ENCODE measurements around the gene HOXD9. TPM values are rescaled to one million over a fixed set of nuclear protein-coding genes. Genes with fewer than 3 reads are reported as not detected.
A peak's percentile ranks its signal among the peaks of the same experiment; 100 is the strongest.

HOXD9 gene
- total RNA-seq, 1 donor from 2014 or later: not detected

DNA sequence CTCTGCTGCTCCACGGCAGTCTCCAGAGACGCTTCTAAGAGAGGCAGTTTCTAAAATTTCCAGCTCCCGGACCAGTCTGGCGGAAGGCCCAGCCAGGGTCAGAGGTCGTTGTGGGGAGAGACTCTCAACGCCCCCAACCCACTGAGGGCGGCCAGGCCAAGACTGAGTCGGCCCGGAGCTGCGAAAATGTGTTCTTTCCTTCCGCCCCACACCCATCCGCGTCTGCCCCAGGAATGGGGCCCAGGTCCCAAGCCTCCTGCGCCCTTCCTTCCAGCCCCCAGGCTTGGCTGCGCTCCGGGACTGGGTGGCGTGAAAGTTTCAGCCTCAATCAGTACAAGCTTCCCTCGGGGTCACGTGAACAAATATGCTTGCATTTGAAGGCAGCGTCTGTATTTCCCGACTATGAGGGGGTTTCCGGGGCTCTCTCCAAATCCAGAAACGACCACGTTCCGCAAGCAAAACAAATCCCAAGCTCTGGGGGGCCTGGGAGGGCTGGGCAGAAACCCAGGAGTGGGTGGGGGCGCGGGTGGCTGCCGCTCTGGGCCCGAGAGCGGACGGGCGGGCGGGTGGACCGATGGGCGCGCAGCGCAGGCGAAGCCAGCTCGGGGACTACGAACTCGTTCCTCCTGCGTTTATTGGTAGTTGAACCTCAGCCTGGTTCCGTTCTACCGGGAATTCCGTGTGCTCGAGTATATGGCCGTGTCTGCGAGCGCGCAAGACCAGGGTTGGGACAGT, 37.9 kb downstream of the HOXD9 start:
- Histone ChIP-seq H2AFZ (replicated peaks) (no peak overlapping the region), H3K4me2 (no peak overlapping the region), H3K4me3 (no peak overlapping the region), H4K20me1 (ENCODE audit: low read depth) (peaks cover 98% of the 10 kb centered on the region), H3K9ac (no peak overlapping the region), H3K27ac (no peak overlapping the region), H3K36me3 (no peaks in the 10 kb centered on the region), H3F3A (ENCODE audit: low read depth) (no peaks in the 10 kb centered on the region), H3K79me2 (ENCODE audit: low read depth) (no peaks in the 10 kb centered on the region), H3K9me3 (ENCODE audit: low read depth) (no peaks in the 10 kb centered on the region), H3K27me3 (peaks cover 100% of the 10 kb centered on the region), H3K4me1 (no peaks in the 10 kb centered on the region)
- no peak overlapping the region for H3K4me3 Mint-ChIP-seq
- no peak for DNase-seq (ENCODE audit: low spot score)
- no peak overlapping the region for H3K27ac Mint-ChIP-seq
- no peaks in the 10 kb centered on the region for H3K36me3 Mint-ChIP-seq
- H3K9me3 Mint-ChIP-seq: peaks cover 11% of the 10 kb centered on the region
- peaks cover 91% of the 10 kb centered on the region for H3K27me3 Mint-ChIP-seq (ENCODE audit: insufficient read depth, low read depth)
- peaks cover 9% of the 10 kb centered on the region for H3K4me1 Mint-ChIP-seq
- peak; percentile 79 for TF ChIP-seq EZH2phosphoT487 (IDR thresholded peaks at IDR 0.05)
- no peak for TF ChIP-seq CTCF (IDR thresholded peaks at IDR 0.05)
- TF ChIP-seq EZH2 (IDR thresholded peaks at IDR 0.05): peak; percentile 87

GRCh38 chr2:176160986-176161824, 38.7 kb downstream of the HOXD9 start:
- Histone ChIP-seq H3K4me3 (no peak overlapping the region), H2AFZ (replicated peaks) (no peak overlapping the region), H3F3A (ENCODE audit: low read depth) (no peaks in the 10 kb centered on the region), H3K27ac (no peak overlapping the region), H3K9ac (no peak overlapping the region), H3K4me1 (no peaks in the 10 kb centered on the region), H3K79me2 (ENCODE audit: low read depth) (no peaks in the 10 kb centered on the region), H3K4me2 (no peak overlapping the region), H4K20me1 (ENCODE audit: low read depth) (peaks cover 99% of the 10 kb centered on the region), H3K9me3 (ENCODE audit: low read depth) (no peaks in the 10 kb centered on the region), H3K36me3 (no peaks in the 10 kb centered on the region), H3K27me3 (peaks cover 100% of the 10 kb centered on the region)
- Mint-ChIP-seq H3K27ac (no peak overlapping the region), H3K36me3 (no peaks in the 10 kb centered on the region), H3K27me3 (ENCODE audit: insufficient read depth, low read depth) (peaks cover 90% of the 10 kb centered on the region), H3K4me1 (peaks cover 9% of the 10 kb centered on the region), H3K9me3 (peaks cover 11% of the 10 kb centered on the region), H3K4me3 (no peak overlapping the region)
- TF ChIP-seq EZH2 (IDR thresholded peaks at IDR 0.05): no peak
- TF ChIP-seq CTCF (IDR thresholded peaks at IDR 0.05): no peak
- TF ChIP-seq EZH2phosphoT487 (IDR thresholded peaks at IDR 0.05): peak; percentile 36
- DNase-seq (ENCODE audit: low spot score): no peak

GRCh38 chr2:176161825-176162626, 39.5 kb downstream of the HOXD9 start:
- peaks cover 99% of the 10 kb centered on the region for H4K20me1 ChIP-seq (ENCODE audit: low read depth)
- no peaks in the 10 kb centered on the region for H3F3A ChIP-seq (ENCODE audit: low read depth)
- H3K4me1 ChIP-seq: no peaks in the 10 kb centered on the region
- no peak overlapping the region for H3K4me2 ChIP-seq
- H3K36me3 ChIP-seq: no peaks in the 10 kb centered on the region
- no peaks in the 10 kb centered on the region for H3K79me2 ChIP-seq (ENCODE audit: low read depth)
- Mint-ChIP-seq H3K4me3 (no peak overlapping the region), H3K36me3 (no peaks in the 10 kb centered on the region), H3K4me1 (peaks cover 9% of the 10 kb centered on the region), H3K9me3 (peaks cover 14% of the 10 kb centered on the region), H3K27me3 (ENCODE audit: insufficient read depth, low read depth) (peaks cover 92% of the 10 kb centered on the region), H3K27ac (no peak overlapping the region)
- DNase-seq (ENCODE audit: low spot score): peak; percentile 35
- no peak overlapping the region for H3K27ac ChIP-seq
- H3K4me3 ChIP-seq: no peak overlapping the region
- TF ChIP-seq CTCF (IDR thresholded peaks at IDR 0.05): no peak
- peak; percentile 74 for TF ChIP-seq EZH2 (IDR thresholded peaks at IDR 0.05)
- peak; percentile 13 for TF ChIP-seq EZH2phosphoT487 (IDR thresholded peaks at IDR 0.05)
- no peak overlapping the region for H2AFZ ChIP-seq (replicated peaks)
- no peaks in the 10 kb centered on the region for H3K9me3 ChIP-seq (ENCODE audit: low read depth)
- H3K27me3 ChIP-seq: peaks cover 100% of the 10 kb centered on the region
- H3K9ac ChIP-seq: no peak overlapping the region

Measured in neural progenitor cell (in vitro differentiated cells).